GF-D8 (cell line): ENCODE data around the gene NAP1L4.

Experiments used
- DNase-seq: peaks from one replicate; lab custom pipeline; 2025; lab: John Stamatoyannopoulos, UW

NAP1L4 gene

DNA sequence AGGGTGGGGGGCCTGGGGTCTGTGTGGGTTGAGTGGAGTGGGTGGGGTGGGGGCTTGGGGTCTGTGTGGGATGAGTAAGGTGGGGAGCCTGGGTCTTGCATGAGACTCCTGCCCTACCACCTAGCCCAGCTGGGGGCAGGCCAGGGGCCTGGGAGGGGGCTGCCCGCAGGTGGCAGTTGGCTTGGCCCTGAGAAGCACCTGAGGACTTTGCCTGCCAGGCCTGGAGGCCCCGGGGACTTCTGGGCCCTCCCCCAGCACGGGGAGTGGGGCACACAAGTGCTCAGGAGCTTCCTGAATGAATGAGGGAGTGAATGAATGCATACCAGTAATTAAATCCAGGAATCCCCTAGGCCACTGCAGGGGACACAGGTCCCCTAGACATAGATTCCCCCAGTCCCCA is 69.5 kb downstream of the NAP1L4 start:
- no peak for DNase-seq

DNA sequence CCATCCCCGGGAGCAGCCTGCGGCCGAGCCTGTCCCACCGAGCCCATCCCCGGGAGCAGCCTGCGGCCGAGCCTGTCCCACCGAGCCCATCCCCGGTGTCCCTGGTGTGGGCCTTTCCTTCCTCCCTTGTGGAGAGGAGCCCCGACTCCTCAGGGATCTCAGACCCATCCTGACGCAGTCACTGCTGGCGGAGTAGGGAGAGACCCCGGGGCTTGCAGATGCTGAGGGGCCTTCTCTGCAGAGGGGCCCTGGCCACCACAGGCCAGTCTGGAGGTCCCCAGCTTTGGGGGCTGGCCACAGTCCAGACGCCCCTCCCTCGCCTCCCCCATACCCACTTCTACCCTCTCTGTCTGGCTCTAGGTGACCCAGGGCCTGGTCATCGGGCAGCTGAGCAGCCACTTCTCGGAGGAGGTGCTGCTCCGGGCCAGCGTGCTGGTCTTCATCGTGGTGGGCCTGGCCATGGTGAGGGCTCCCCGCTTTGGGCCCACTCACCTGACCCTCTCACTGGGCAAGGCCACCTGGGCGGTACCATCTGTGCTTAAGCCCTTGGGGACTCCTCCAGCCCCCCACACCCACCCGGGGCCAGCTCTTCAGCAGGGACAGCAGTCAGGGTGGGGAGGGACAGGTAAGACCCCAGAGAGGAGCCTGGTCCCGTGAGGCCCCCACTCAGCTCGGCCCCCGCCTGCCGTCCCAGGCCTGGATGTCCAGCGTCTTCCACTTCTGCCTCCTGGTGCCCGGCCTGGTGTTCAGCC is 70.2 kb downstream of the NAP1L4 start:
- DNase-seq, result no peak

GRCh38 chr11:2921261-2921660 is 70.9 kb downstream of the NAP1L4 start:
- DNase-seq, result no peak

DNA sequence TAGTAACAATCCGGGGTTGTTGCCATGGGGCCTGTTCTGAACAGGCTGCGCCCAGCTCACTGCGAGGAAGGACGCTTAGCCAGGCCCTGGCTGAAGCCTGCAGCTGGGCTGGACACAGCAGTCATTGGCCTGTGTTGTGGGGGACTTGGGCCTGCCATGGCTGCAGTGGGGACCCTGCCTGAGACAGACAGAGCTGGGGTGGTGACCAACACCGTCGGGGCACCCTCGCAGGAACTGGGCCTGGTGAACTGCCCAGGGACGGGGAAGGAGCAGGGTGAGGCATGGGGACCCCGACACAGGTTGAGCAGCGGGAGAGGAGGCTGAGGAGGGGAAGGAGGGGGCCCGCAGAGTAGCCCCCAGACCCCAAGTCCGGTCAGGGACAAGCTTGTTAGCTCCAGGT is 71.8 kb downstream of the NAP1L4 start:
- no peak for DNase-seq

GRCh38 chr11:2919837-2920236 is 72.3 kb downstream of the NAP1L4 start:
- no peak for DNase-seq

- no peak for DNase-seq
Observed at GRCh38 chr11:2919188-2919587, 72.9 kb downstream of the NAP1L4 start.

DNA sequence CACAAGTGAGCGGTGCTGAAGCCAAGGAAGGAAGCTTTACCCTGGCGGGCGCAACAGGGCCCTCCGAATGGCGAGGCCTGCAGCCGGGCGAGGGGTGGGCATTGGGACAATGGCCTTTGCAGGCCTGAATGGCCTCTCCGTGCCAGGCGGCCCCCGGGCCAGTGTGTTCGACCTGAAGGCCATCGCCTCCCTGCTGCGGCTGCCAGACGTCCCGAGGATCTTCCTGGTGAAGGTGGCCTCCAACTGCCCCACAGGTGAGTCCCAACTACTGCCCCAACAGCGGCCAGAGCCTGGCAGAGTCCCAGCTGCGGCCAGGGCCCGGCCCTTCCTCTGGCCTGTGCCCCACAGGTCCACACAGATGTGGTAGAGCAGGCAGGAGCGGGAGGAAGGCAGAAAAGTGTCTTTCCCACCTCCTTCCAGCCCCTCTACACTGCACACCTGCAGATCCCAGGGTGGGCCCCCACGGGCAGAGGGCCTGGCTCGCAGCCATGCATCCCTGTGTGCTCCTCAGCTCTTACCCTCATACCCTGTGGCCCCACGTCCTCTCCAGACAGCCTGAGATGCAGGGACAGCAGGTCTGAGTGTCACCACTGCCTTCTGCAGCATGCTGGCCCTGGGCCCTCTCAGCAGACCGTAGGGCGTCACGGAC is 74.2 kb downstream of the NAP1L4 start:
- no peak for DNase-seq

- DNase-seq, result no peak
Observed at GRCh38 chr11:2916892-2917645, 75.1 kb downstream of the NAP1L4 start.

GRCh38 chr11:2916114-2916891 is 75.8 kb downstream of the NAP1L4 start:
- DNase-seq, result no peak

DNA sequence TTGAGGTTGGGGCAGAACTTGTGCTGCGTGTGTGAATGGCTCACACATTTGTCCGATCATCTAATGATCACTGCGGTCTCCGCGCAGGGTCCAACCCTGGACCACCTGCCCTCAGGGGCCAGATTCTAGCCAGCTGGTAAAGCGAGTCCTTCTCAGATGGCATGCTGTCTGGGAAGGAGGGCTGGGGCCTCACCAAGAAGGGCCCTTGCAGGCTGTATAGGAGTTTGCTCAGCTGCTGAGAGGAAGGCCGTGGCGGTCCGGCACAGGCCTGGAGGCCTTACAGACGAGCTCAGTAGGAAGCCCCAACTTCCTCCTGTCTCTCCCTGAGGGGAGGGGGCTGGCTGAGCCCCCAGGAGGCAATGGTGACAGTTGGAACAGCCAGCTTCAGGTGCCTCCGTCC is 76.7 kb downstream of the NAP1L4 start:
- no peak for DNase-seq

GRCh38 chr11:2914455-2915195 is 77.5 kb downstream of the NAP1L4 start:
- DNase-seq, result no peak

DNA sequence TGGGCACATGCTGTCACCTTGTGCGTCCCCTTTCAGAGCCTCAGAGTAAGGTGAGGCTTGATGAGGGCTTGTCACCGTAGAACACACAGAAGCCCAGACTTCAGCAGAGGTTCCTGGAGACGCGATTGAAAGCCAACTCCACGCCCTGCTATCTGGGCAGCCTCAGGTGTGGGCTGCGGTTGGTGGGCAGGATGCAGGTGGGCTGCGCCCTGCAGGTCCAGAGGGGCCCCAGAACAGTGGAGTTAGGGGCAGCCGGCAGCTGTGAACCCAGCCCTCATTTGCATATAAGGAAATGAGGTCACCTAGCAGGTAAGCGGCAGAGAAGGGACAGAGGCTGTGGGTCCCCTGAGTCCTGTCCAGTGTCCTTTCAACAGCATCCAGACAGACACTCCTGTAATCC is 78.4 kb downstream of the NAP1L4 start:
- no peak for DNase-seq

- DNase-seq, result no peak
Observed at GRCh38 chr11:2913019-2913431, 79.1 kb downstream of the NAP1L4 start.

GRCh38 chr11:2912498-2912897 is 79.6 kb downstream of the NAP1L4 start:
- no peak for DNase-seq

GRCh38 chr11:2911785-2912391 is 80.2 kb downstream of the NAP1L4 start:
- DNase-seq, result no peak

- DNase-seq, result no peak
Observed at GRCh38 chr11:2911088-2911784, 80.9 kb downstream of the NAP1L4 start.

GRCh38 chr11:2910401-2910955 is 81.7 kb downstream of the NAP1L4 start:
- DNase-seq, result no peak

- DNase-seq, result no peak
Observed at GRCh38 chr11:2909133-2909902, 82.8 kb downstream of the NAP1L4 start.

DNA sequence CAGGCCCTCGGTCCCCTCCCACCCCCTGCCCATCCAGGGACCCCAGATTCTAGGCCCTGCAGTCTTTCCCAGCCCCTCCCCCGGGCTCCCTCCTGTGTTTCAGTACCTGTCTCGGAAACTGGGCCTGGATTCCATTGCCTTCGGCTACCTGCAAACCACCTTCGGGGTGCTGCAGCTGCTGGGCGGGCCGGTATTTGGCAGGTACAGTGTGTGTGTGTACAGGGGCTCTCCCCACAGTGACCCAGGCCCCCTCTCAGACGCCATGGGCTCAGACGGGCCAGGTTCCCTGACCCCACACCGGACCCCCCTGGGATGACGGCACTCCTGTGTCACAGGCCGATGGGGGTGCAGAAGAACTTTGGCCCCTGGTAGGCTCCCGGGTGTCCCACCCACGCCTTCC is 84.0 kb downstream of the NAP1L4 start:
- DNase-seq, result no peak
